Measurements from ENCODE around the gene SLX9. TPM values are rescaled to one million over a fixed set of nuclear protein-coding genes. Genes with fewer than 3 reads are reported as not detected.
A peak's percentile ranks its signal among the peaks of the same experiment; 100 is the strongest.

Gene SLX9
- total RNA-seq, 6 donors from 2014 or later = 5.5 to 34.6 (median 22.8) TPM

- 94 to 100% methylated on average over 1 to 19 of the region's 19 CpGs for WGBS, 2 donors
These were observed 32.5 kb downstream of the SLX9 start for GRCh38 chr21:44972301-44972814.

GRCh38 chr21:44972821-44973220 is 33.0 kb downstream of the SLX9 start:
- DNase-seq = peak in 1 of 2 donors; percentile 77
- no peak for TF ChIP-seq POLR2AphosphoS5 (IDR thresholded peaks at IDR 0.05)
- no peak for TF ChIP-seq CTCF (IDR thresholded peaks at IDR 0.05)
- H3K4me3 ChIP-seq = no peak overlapping the region
- peaks cover 0 to 24% (median 11%) of the 10 kb centered on the region in 4 donors for H3K36me3 ChIP-seq
- H3K27ac ChIP-seq = peak overlapping the region in 1 of 4 donors; percentile 39
- 75 to 80% methylated on average over 8 to 13 of the region's 16 CpGs for WGBS, 2 donors
- H3K27me3 ChIP-seq = no peaks in the 10 kb centered on the region
- peaks cover 8 to 27% (median 20%) of the 10 kb centered on the region in 4 donors for H3K4me1 ChIP-seq
- ATAC-seq (ENCODE audit: low FRiP score in 2 of 2) = no peak
- no peaks in the 10 kb centered on the region for H3K9me3 ChIP-seq

More at GRCh38 chr21:44972301-44972814, 32.5 kb downstream of the SLX9 start:
- H3K27me3 ChIP-seq = no peaks in the 10 kb centered on the region
- DNase-seq (peak in 1 of 2 donors; percentile 73), ATAC-seq (ENCODE audit: low FRiP score in 2 of 2) (no peak)
- peaks cover 13 to 31% (median 24%) of the 10 kb centered on the region in 4 donors for H3K4me1 ChIP-seq
- H3K36me3 ChIP-seq = peaks cover 0 to 19% (median 9%) of the 10 kb centered on the region in 4 donors
- TF ChIP-seq CTCF (IDR thresholded peaks at IDR 0.05) (no peak), POLR2AphosphoS5 (IDR thresholded peaks at IDR 0.05) (no peak), EP300 (IDR thresholded peaks at IDR 0.05) (no peak)
- no peaks in the 10 kb centered on the region for H3K9me3 ChIP-seq
- H3K4me3 ChIP-seq = no peak overlapping the region
- H3K27ac ChIP-seq = peak overlapping the region in 1 of 4 donors; percentile 39

GRCh38 chr21:44973598-44973997 is 33.8 kb downstream of the SLX9 start:
- H3K4me3 ChIP-seq = no peak overlapping the region
- no peak for TF ChIP-seq POLR2AphosphoS5 (IDR thresholded peaks at IDR 0.05)
- no peak for TF ChIP-seq EP300 (IDR thresholded peaks at IDR 0.05)
- no peak for TF ChIP-seq CTCF (IDR thresholded peaks at IDR 0.05)
- TF ChIP-seq POLR2A (IDR thresholded peaks at IDR 0.05) = no peak
- WGBS, 2 donors = 93 to 95% methylated on average over 4 to 10 of the region's 14 CpGs
- no peaks in the 10 kb centered on the region for H3K9me3 ChIP-seq
- no peaks in the 10 kb centered on the region for H3K27me3 ChIP-seq
- no peak overlapping the region for H3K27ac ChIP-seq
- peaks cover 0 to 25% (median 11%) of the 10 kb centered on the region in 4 donors for H3K36me3 ChIP-seq
- ATAC-seq (ENCODE audit: low FRiP score in 2 of 2) (no peak), DNase-seq (peak in 1 of 2 donors; percentile 48)
- H3K4me1 ChIP-seq = peaks cover under 1 to 19% (median 14%) of the 10 kb centered on the region in 4 donors

- Histone ChIP-seq H3K36me3 (peaks cover 0 to 25% (median 11%) of the 10 kb centered on the region in 4 donors), H3K9me3 (no peaks in the 10 kb centered on the region), H3K27ac (no peak overlapping the region), H3K27me3 (no peaks in the 10 kb centered on the region), H3K4me3 (no peak overlapping the region), H3K4me1 (peaks cover 0 to 8% (median 7%) of the 10 kb centered on the region in 4 donors)
- no peak for TF ChIP-seq POLR2A (IDR thresholded peaks at IDR 0.05)
- TF ChIP-seq CTCF (IDR thresholded peaks at IDR 0.05) = no peak
- TF ChIP-seq POLR2AphosphoS5 (IDR thresholded peaks at IDR 0.05) = no peak
- TF ChIP-seq EP300 (IDR thresholded peaks at IDR 0.05) = no peak
- 95 to 99% methylated on average over 17 of the region's 17 CpGs for WGBS, 2 donors
- DNase-seq = peak in 1 of 2 donors; percentile 56
- ATAC-seq (ENCODE audit: low FRiP score in 2 of 2) = no peak
These were observed 34.8 kb downstream of the SLX9 start for GRCh38 chr21:44974676-44975075.
